HAP-1 (cell line): ENCODE results near the gene NEDD4.
A peak's percentile ranks its signal among the peaks of the same experiment; 100 is the strongest.
"Not testable (repeated sequence)": the region's sequence is repeated elsewhere in the genome, so short reads cannot be mapped to it uniquely, and the experiment has no call there.

ENCODE experiments used
- DNase-seq, 2 experiments: peaks; one replicate each; pipeline ENCODE4 v3.0.0-alpha.2; 2016 to 2020; ENCODE audit warnings: low spot score in 2 of 2
- H3K27me3 ChIP-seq: fragments of 250-450 bp; sonication (Bioruptor Pico); 2 replicates; pipeline ENCODE4 v1.5.1; 2020; ENCODE audit warnings: low read depth, mild to moderate bottlenecking, moderate library complexity
- H3K36me3 ChIP-seq: fragments of 250-450 bp; sonication (Bioruptor Pico); replicated peaks from 2 replicates; pipeline ENCODE4 v1.5.1; 2020; ENCODE audit warnings: mild to moderate bottlenecking
- H3K4me1 ChIP-seq: fragments of 250-450 bp; sonication (Bioruptor Pico); 2 replicates; pipeline ENCODE4 v1.5.1; 2020; ENCODE audit warnings: mild to moderate bottlenecking
- H3K4me3 ChIP-seq: fragments of 250-450 bp; sonication (Bioruptor Pico); 2 replicates; pipeline ENCODE4 v1.5.1; 2020; ENCODE audit warnings: mild to moderate bottlenecking, moderate library complexity
- H3K9me3 ChIP-seq: fragments of 250-450 bp; sonication (Bioruptor Pico); 2 replicates; pipeline ENCODE4 v1.5.1; 2020; ENCODE audit warnings: mild to moderate bottlenecking, moderate library complexity
- in situ Hi-C: fragments of 300-500 bp; cut with MboI; formaldehyde crosslinking; loops from 3 replicates; pipeline ENCODE4 v1.14.3; 2020; ENCODE audit warnings: low sequenced_read_pairs, inconsistent platforms, mixed read lengths

Gene NEDD4

DNA sequence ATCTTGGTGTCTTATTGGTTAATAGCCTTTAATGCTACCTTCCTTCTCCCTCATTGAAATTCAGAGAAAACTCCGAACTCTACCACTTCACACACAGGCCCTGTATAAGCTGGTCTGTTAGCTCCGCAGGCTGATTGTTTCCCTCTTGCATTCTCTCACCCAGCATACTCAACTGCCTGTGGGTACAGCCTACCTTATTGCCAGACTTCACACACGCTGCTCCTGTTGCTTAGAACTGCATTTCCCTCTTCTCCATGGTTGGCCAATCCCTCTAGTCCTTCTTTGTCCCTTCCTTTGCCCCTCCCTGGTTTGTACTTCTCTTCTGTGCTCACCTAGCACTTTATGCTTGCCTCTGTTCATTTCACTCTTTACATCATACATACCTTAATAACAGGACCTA lies 157.5 kb downstream of the NEDD4 start:
- no peaks in the 10 kb centered on the region for H3K9me3 ChIP-seq
- H3K4me1 ChIP-seq, result no peaks in the 10 kb centered on the region
- in situ Hi-C loops, result no loop called here
- no peaks in the 10 kb centered on the region for H3K36me3 ChIP-seq
- no peak for DNase-seq
- no peaks in the 10 kb centered on the region for H3K27me3 ChIP-seq
- no peak overlapping the region for H3K4me3 ChIP-seq

DNA sequence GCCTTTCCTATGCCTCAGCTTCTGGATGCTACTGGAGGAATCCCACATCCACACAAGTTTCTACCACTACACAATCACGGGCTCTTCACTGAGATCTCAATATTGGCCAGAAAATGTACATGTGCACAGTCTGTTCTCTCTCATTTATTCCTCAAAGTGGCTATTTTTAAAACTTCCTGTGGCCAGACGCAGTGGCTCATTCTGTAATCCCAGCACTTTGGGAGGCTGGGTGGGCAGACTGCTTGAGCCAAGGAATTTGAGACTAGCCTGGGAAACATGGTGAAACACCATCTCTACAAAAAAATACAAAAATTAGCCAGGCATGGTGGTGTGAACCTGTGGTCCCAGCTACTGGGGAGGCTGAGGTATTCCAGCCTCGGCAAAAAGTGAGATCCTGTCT lies 159.1 kb downstream of the NEDD4 start:
- Histone ChIP-seq H3K27me3 (no peaks in the 10 kb centered on the region), H3K4me3 (no peak overlapping the region), H3K4me1 (no peaks in the 10 kb centered on the region), H3K36me3 (no peaks in the 10 kb centered on the region), H3K9me3 (no peaks in the 10 kb centered on the region)
- in situ Hi-C loops, result no loop called here
- no peak for DNase-seq

DNA sequence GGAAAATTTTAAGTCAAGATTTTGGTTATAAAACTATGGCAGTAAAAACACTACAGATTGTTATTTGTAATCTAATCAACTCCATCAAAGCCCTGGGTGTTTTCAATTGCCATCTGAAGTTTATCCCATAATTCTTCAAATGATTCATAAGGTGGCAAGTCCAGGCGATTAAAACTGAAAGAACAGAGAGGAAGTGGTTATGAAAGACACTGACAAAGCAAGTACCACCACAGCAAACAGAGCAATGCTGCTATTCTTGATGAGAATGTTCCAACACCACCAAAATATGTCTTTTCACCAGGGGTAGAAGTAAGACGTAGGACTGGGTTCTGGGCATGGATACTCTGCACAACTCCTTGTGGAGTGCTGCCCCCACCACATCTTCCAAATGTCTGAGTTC lies 163.6 kb downstream of the NEDD4 start:
- H3K36me3 ChIP-seq, result no peaks in the 10 kb centered on the region
- in situ Hi-C loops, result no loop called here
- no peaks in the 10 kb centered on the region for H3K27me3 ChIP-seq
- no peaks in the 10 kb centered on the region for H3K4me1 ChIP-seq
- no peaks in the 10 kb centered on the region for H3K9me3 ChIP-seq
- H3K4me3 ChIP-seq, result no peak overlapping the region
- DNase-seq, result no peak

- H3K27me3 ChIP-seq, result no peaks in the 10 kb centered on the region
- peaks cover 9% of the 10 kb centered on the region for H3K4me1 ChIP-seq
- no peaks in the 10 kb centered on the region for H3K36me3 ChIP-seq
- in situ Hi-C loops, result no loop called here
- no peak overlapping the region for H3K4me3 ChIP-seq
- no peak for DNase-seq
- H3K9me3 ChIP-seq, result no peaks in the 10 kb centered on the region
Measured at GRCh38 chr15:55827955-55828354, 165.5 kb downstream of the NEDD4 start.

GRCh38 chr15:55827204-55827603 lies 166.2 kb downstream of the NEDD4 start:
- in situ Hi-C loops, result no loop called here
- Histone ChIP-seq H3K36me3 (no peaks in the 10 kb centered on the region), H3K9me3 (no peaks in the 10 kb centered on the region), H3K4me3 (no peak overlapping the region), H3K27me3 (no peaks in the 10 kb centered on the region), H3K4me1 (peaks cover 9% of the 10 kb centered on the region)
- DNase-seq, result no peak

DNA sequence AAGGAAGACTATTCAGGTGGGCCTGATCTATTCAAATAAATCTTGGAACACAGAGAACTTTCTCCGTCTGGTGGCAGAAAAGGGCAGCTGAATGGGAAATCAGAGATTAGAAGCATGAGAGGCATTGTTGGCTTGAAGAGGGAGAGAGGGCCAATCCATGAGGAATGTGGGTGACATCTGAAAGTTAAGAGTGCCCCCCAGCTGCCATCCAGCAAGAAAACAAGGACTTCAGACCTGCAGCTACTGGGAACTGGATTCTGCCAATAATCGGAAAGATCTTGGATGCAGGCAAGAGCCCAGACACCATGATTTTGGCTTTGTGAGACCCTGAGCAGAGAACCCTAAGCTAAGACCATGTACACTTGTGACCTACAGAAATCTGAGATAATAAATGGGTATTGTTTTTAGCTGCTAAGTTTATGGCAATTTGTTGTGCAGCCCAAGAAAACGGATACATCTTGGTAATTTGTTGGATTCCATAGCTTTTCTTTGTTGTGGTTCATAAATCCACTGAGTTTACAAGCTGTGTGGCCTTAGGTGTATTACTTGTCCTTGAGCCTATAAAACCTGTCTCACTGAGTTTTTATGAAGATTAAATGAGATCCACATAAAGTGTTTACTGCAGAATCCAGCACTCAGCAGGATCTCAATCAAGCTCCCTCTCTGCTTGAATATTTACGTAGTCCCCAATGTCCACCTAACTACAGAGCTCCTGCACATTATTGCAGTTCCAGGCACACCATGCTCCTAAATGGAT lies 168.4 kb downstream of the NEDD4 start:
- no peaks in the 10 kb centered on the region for H3K27me3 ChIP-seq
- H3K9me3 ChIP-seq, result no peaks in the 10 kb centered on the region
- in situ Hi-C loops, result no loop called here
- no peaks in the 10 kb centered on the region for H3K36me3 ChIP-seq
- H3K4me1 ChIP-seq, result peaks cover 9% of the 10 kb centered on the region
- no peak overlapping the region for H3K4me3 ChIP-seq
- DNase-seq, result peak; percentile 7 to 20

DNA sequence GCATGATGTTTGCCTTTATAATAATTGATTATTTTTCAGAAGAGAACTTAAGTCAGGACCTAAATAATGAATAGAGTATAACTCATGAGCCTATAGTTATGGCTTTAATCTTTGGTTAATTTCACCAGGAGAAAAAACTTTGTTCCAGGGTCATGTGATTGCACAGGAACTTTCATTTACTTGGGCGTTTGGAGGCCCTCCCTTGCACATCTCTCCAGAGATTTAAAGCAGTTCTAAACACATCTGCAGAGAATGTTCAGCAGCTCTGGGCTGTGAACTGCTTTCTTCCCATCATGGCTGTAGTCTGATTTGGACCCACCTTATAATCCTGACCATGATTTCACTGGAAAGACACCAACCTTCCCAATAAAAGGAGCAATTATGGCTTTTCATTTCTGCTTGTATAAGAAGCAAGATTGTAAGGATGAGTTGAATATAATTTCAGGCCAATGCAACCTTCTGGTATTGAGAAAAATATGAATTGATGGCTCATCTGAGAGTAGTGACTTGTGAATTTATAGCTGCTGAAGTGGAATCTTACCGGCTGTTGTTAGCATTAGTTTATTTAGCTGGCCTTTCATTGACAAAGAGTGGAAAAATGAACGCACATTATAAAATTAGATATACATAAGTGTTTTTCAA lies 169.6 kb downstream of the NEDD4 start:
- in situ Hi-C loops, result no loop called here
- Histone ChIP-seq H3K9me3 (no peaks in the 10 kb centered on the region), H3K4me1 (peaks cover 9% of the 10 kb centered on the region), H3K36me3 (no peaks in the 10 kb centered on the region), H3K4me3 (no peak overlapping the region), H3K27me3 (no peaks in the 10 kb centered on the region)
- DNase-seq, result peak in 1 of 2 experiments; percentile 29

DNA sequence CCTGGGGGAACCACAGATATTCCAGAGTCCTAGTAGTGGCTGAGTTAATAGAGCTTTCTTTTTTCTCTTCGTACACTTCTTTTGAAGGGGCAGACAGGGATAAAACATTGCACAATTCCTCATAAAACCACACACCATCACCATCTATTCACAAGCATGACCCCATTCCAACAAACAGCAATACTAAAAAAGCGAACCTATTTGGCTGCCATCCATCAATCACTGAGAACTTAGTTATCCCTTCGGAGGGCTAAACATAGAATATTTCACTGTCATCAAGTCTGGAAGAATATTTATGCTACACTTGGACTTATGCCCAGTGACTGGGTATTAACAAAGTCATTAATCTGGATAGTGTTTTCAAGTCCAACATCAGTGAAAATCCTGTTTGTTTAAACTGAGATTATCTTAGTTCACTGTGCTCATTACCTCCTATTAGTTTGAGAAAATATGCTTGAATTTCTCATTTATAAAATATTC lies 170.2 kb downstream of the NEDD4 start:
- H3K36me3 ChIP-seq, result no peaks in the 10 kb centered on the region
- no peaks in the 10 kb centered on the region for H3K27me3 ChIP-seq
- DNase-seq, result peak; percentile 66 to 94
- no peaks in the 10 kb centered on the region for H3K9me3 ChIP-seq
- H3K4me3 ChIP-seq, result no peak overlapping the region
- peaks cover 9% of the 10 kb centered on the region for H3K4me1 ChIP-seq
- in situ Hi-C loops, result no loop called here

GRCh38 chr15:55821740-55822139 lies 171.7 kb downstream of the NEDD4 start:
- H3K27me3 ChIP-seq, in situ Hi-C loops, H3K36me3 ChIP-seq, H3K4me3 ChIP-seq, DNase-seq, H3K4me1 ChIP-seq, H3K9me3 ChIP-seq: not testable (repeated sequence)

DNA sequence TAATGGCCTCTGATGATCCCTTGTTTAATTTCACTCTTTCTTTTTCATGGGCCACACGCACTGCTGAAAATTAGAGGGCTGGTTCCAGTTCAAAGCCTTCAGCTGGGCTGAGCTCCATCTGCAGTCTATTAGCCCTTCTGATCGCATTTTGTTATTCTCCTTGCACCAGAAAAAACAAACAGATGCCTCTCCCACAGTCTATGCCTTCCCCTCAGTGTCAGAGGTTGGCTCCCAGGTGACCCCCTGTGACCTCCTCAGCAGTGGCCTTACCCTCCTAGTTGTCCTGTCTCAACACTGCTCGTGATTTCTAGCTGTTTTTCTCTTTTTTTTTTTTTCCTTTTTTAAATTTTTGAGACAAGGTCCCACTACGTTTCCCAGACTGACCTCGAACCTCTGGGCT lies 173.4 kb downstream of the NEDD4 start:
- Histone ChIP-seq H3K4me1 (peaks cover 15% of the 10 kb centered on the region), H3K36me3 (no peaks in the 10 kb centered on the region), H3K27me3 (no peaks in the 10 kb centered on the region), H3K9me3 (no peaks in the 10 kb centered on the region), H3K4me3 (no peak overlapping the region)
- in situ Hi-C loops, result no loop called here
- peak in 1 of 2 experiments; percentile 15 for DNase-seq

DNA sequence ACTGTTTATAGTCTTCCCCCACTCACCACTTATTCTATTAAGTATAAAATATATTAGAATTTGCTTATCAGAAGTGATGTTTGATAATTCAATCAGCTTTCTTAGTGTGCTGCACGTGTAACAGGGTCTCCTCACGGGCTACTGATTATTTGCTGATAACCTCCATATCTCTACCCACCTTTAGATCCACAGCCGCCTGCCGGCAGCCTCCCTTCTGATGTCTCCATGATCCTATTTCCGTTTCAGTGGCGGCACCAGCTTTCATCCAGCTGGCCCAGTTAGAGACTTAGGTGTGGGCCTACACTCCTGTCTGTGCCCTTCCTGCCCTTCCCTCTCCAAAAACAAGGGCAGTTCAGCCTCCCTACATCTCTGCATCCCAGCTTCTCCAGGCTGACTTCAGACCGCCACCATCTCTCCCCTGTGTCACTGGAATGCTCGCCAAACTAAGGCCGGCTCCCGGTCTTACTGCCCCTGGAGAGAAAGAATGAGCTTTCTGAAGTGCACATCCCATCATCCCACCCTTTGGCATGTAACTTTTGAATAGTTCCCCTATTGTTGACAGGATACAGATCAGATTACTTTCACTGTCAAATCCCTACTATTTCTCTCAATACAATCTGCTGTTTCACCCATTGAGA lies 173.9 kb downstream of the NEDD4 start:
- H3K36me3 ChIP-seq, result no peaks in the 10 kb centered on the region
- H3K27me3 ChIP-seq, result no peaks in the 10 kb centered on the region
- H3K4me1 ChIP-seq, result peaks cover 15% of the 10 kb centered on the region
- no peaks in the 10 kb centered on the region for H3K9me3 ChIP-seq
- in situ Hi-C loops, result no loop called here
- no peak overlapping the region for H3K4me3 ChIP-seq
- DNase-seq, result peak; percentile 56 to 69

GRCh38 chr15:55816017-55816416 lies 177.4 kb downstream of the NEDD4 start:
- Histone ChIP-seq H3K36me3 (no peaks in the 10 kb centered on the region), H3K4me3 (no peak overlapping the region), H3K4me1 (peaks cover 6% of the 10 kb centered on the region), H3K9me3 (no peaks in the 10 kb centered on the region), H3K27me3 (no peaks in the 10 kb centered on the region)
- peak in 1 of 2 experiments; percentile 13 for DNase-seq
- in situ Hi-C loops, result no loop called here

- in situ Hi-C loops, result loop anchor here (10.0 kb wide), 1 partner anchor 278 kb away; no protein-coding TSS in a partner anchor
- H3K4me3 ChIP-seq, result no peak overlapping the region
Measured at GRCh38 chr15:55802600-55803376, 190.6 kb downstream of the NEDD4 start.

More at GRCh38 chr15:55802600-55803376, 190.6 kb downstream of the NEDD4 start:
- H3K36me3 ChIP-seq, result no peaks in the 10 kb centered on the region
- H3K27me3 ChIP-seq, result peaks cover 3% of the 10 kb centered on the region; the same call in 1 of the 2 replicates
- DNase-seq, result peak; percentile 27 to 30
- H3K9me3 ChIP-seq, result no peaks in the 10 kb centered on the region
- H3K4me1 ChIP-seq, result peaks cover 12% of the 10 kb centered on the region
